GM12878 (cell line): ENCODE data around the gene NCAN. TPM values are rescaled to one million over a fixed set of nuclear protein-coding genes. Genes with fewer than 3 reads are reported as not detected.

ENCODE experiments used
- ATAC-seq: fragments of 200-7000 bp; cut with Tn5 transposase; 3 replicates; pipeline ENCODE4 v1.9.1; 2020; ENCODE audit warnings: mild to moderate bottlenecking, moderate library complexity
- BruUV-seq: library from RNA; stranded (reverse); fragments of 400-500 nt; replicated peaks from 2 replicates; lab custom pipeline; 2021; lab: Mats Ljungman, UMichigan
- CTCF ChIA-PET: fragments of 300-600 bp; sonication (Branson Sonifier 250); formaldehyde crosslinking; extraction: SDS; loops from one replicate; lab custom pipeline; 2021; ENCODE audit warnings: inconsistent platforms; lab: Yijun Ruan, JAX
- POLR2A ChIA-PET: fragments of 350-600 bp; formaldehyde crosslinking; extraction: SDS; loops from one replicate; lab custom pipeline; 2021; ENCODE audit warnings: inconsistent platforms; lab: Charles Lee
- RAD21 ChIA-PET: fragments of 300-600 bp; sonication (Branson Sonifier 250); formaldehyde crosslinking; loops from one replicate; lab custom pipeline; 2023; ENCODE audit warnings: antibody characterized with exemption; ENCODE audit not compliant: unreplicated experiment; lab: Charles Lee
- SMC1A ChIA-PET: fragments of 300-600 bp; sonication (Branson Sonifier 250); formaldehyde crosslinking; loops from one replicate; lab custom pipeline; 2023; ENCODE audit not compliant: unreplicated experiment, uncharacterized antibody; lab: Charles Lee
- DNase-seq: peaks from one replicate; pipeline ENCODE4 v3.0.0-alpha.2; 2011; ENCODE audit warnings: low read depth, low spot score
- FAIRE-seq: peaks from 3 replicates; lab custom pipeline; 2011; peaks lifted over from hg19 to GRCh38; lab: Jason Lieb, UNC
- H2AFZ ChIP-seq: 2 replicates; pipeline ENCODE4 v1.6.0; 2011; ENCODE audit warnings: low read depth, low read length, control low read depth; ENCODE audit not compliant: control insufficient read depth
- H3K27ac ChIP-seq: 2 replicates; pipeline ENCODE4 v1.5.1; 2011; ENCODE audit warnings: control low read depth; ENCODE audit not compliant: control insufficient read depth, insufficient read depth
- H3K27me3 ChIP-seq, 2 experiments: replicated peaks in 1 of 2; 2 replicates each; pipeline versions ENCODE4 v1.6.0 to v1.6.1; 2011; ENCODE audit warnings: low read length in 1 of 2; ENCODE audit not compliant: control insufficient read depth in 2 of 2, insufficient read depth in 2 of 2
- H3K36me3 ChIP-seq, 2 experiments: 2 replicates each; pipeline ENCODE4 v1.5.1; 2011; ENCODE audit warnings: low read length in 1 of 2; ENCODE audit not compliant: control insufficient read depth in 2 of 2, insufficient read depth in 2 of 2
- H3K4me1 ChIP-seq: 2 replicates; pipeline ENCODE4 v1.6.1; 2011; ENCODE audit warnings: mild to moderate bottlenecking, low read length, moderate library complexity, mixed read lengths; ENCODE audit not compliant: control insufficient read depth, insufficient read depth
- H3K4me2 ChIP-seq: 2 replicates; pipeline ENCODE4 v1.6.0; 2011; ENCODE audit warnings: control low read depth; ENCODE audit not compliant: control insufficient read depth, insufficient read depth
- H3K4me3 ChIP-seq: fragments of 200-600 bp; sonication (generic); 2 replicates; pipeline ENCODE4 v1.5.1; 2016
- H3K79me2 ChIP-seq: 2 replicates; pipeline ENCODE4 v1.6.0; 2011; ENCODE audit warnings: low read length; ENCODE audit not compliant: control insufficient read depth, insufficient read depth
- H3K9ac ChIP-seq: 2 replicates; pipeline ENCODE4 v1.8.0; 2011; ENCODE audit warnings: low read length, control low read depth, mixed read lengths; ENCODE audit not compliant: control insufficient read depth, insufficient read depth
- H3K9me3 ChIP-seq: replicated peaks from 3 replicates; pipeline ENCODE4 v1.5.1; 2011; ENCODE audit warnings: mild to moderate bottlenecking, low read length; ENCODE audit not compliant: control insufficient read depth, insufficient read depth
- H4K20me1 ChIP-seq: 2 replicates; pipeline ENCODE4 v1.6.0; 2011; ENCODE audit not compliant: control insufficient read depth, insufficient read depth
- BCL3 ChIP-seq: IDR thresholded peaks from 2 replicates; pipeline ENCODE4 v1.6.1; 2011; ENCODE audit warnings: borderline replicate concordance, low read depth, mild to moderate bottlenecking, moderate library complexity, low read length; ENCODE audit not compliant: insufficient read depth, poor library complexity, severe bottlenecking
- CHD1 ChIP-seq: IDR thresholded peaks from 2 replicates; pipeline ENCODE4 v1.6.1; 2012; ENCODE audit warnings: low read depth, low read length, improper control_type of control experiment
- EED ChIP-seq: sonication (generic); IDR thresholded peaks from 2 replicates; pipeline ENCODE4 v1.6.1; 2016; ENCODE audit warnings: antibody characterized with exemption, low read depth
- MEF2B ChIP-seq: fragments of 450-650 bp; IDR thresholded peaks from 2 replicates; pipeline ENCODE4 v1.6.1; 2018; ENCODE audit warnings: mild to moderate bottlenecking, moderate library complexity; ENCODE audit not compliant: partially characterized antibody, poor library complexity, severe bottlenecking
- MTA2 ChIP-seq: fragments of 450-650 bp; IDR thresholded peaks from 2 replicates; pipeline ENCODE4 v1.6.1; 2016; ENCODE audit warnings: low read depth, mild to moderate bottlenecking, moderate library complexity
- PAX5 ChIP-seq: IDR thresholded peaks from 2 replicates; pipeline ENCODE4 v1.6.1; 2011; ENCODE audit warnings: low read depth, low read length, borderline replicate concordance
- SIX5 ChIP-seq: IDR thresholded peaks from 2 replicates; pipeline ENCODE4 v1.6.1; 2011; ENCODE audit warnings: mild to moderate bottlenecking, low read depth, low read length, moderate library complexity; ENCODE audit not compliant: severe bottlenecking
- SPI1 ChIP-seq: IDR thresholded peaks from 2 replicates; pipeline ENCODE4 v1.6.1; 2011; ENCODE audit warnings: low read depth, mild to moderate bottlenecking, low read length, moderate library complexity, borderline replicate concordance; ENCODE audit not compliant: insufficient read depth
- WGBS: methylation state at CpG from one replicate; pipeline ENCODE4 v1.1.6; 2016; ENCODE audit warnings: low lambda C conversion rate; ENCODE audit not compliant: insufficient replicate concordance, insufficient coverage; ENCODE audit errors: missing lambda C conversion rate; 5-methylcytosine and 5-hydroxymethylcytosine counted together
- in situ Hi-C: fragments of 300-500 bp; cut with MboI; formaldehyde crosslinking; loops from 9 replicates; pipeline ENCODE4 v1.14.3; 2018; ENCODE audit warnings: mixed read lengths
- intact Hi-C: fragments of 100-400 bp; cut with micrococcal nuclease; formaldehyde crosslinking; loops from one replicate; pipeline ENCODE4 v1.14.2; 2022; ENCODE audit not compliant: unreplicated experiment
- polyA plus RNA-seq, 11 experiments: library from polyadenylated mRNA; depleted of rRNA in 4 of 11; unstranded in 6 of 11; stranded (reverse) in 5 of 11; fragments of >200 nt; fragmentation: Nextera tagmentation in 4 of 11; fragmentation: Illumina TruSeq in 1 of 11; extraction: Ambion mirVana in 4 of 11; extraction: Trizol in 1 of 11; gene quantifications; 1 replicate in 1 of 11; 2 replicates in 10 of 11; pipeline versions ENCODE4 v1.2.1 to v1.2.3, GENCODE V29; 2011 to 2016; ENCODE audit warnings: inconsistent platforms in 2 of 11, missing spikeins in 2 of 11, low read depth in 1 of 11
- total RNA-seq, 4 experiments: library from RNA; depleted of rRNA in 3 of 4; stranded (reverse); fragments of >200 nt in 3 of 4; fragmentation: Illumina TruSeq in 1 of 4; extraction: Trizol in 1 of 4; gene quantifications; 2 replicates each; pipeline versions ENCODE4 v1.2.1 to v1.2.3, GENCODE V29; 2013 to 2021
- TF ChIP-seq, protein P1 (sequence below): IDR thresholded peaks from 2 replicates; pipeline ENCODE4 v1.6.1; 2012; ENCODE audit warnings: low read length, inconsistent platforms

NCAN gene
- total and polyA plus RNA-seq, 10 of the 15 experiments (the other 5 are each of a cell fraction or from before 2014, with no cell fraction given) = 0.02 to 0.34 (median 0.12) TPM; not detected in 1

GRCh38 chr19:19285686-19286085, 73.9 kb downstream of the NCAN start (continued):
- TF ChIP-seq EED = no peak
- TF ChIP-seq SIX5 = no peak
- TF ChIP-seq, protein P1, sequence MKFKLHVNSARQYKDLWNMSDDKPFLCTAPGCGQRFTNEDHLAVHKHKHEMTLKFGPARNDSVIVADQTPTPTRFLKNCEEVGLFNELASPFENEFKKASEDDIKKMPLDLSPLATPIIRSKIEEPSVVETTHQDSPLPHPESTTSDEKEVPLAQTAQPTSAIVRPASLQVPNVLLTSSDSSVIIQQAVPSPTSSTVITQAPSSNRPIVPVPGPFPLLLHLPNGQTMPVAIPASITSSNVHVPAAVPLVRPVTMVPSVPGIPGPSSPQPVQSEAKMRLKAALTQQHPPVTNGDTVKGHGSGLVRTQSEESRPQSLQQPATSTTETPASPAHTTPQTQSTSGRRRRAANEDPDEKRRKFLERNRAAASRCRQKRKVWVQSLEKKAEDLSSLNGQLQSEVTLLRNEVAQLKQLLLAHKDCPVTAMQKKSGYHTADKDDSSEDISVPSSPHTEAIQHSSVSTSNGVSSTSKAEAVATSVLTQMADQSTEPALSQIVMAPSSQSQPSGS = no peak
- no peak for TF ChIP-seq MTA2

GRCh38 chr19:19292607-19293006, 80.8 kb downstream of the NCAN start:
- 95% methylated on average over 5 of the region's 5 CpGs for WGBS
- no peak overlapping the region for H3K27ac ChIP-seq
- ATAC-seq (no peak), DNase-seq (no peak), FAIRE-seq (no peak)
- TF ChIP-seq CHD1 (no peak), MEF2B (no peak), SPI1 (no peak), BCL3 (no peak), PAX5 (no peak)
- H4K20me1 ChIP-seq = no peaks in the 10 kb centered on the region
- no peaks in the 10 kb centered on the region for H3K4me1 ChIP-seq
- BruUV-seq = no TSS peak
- H3K79me2 ChIP-seq = no peaks in the 10 kb centered on the region
- no peaks in the 10 kb centered on the region for H3K9me3 ChIP-seq
- ChIA-PET CTCF (no interaction called here), POLR2A (interaction anchor here (0.7 kb wide), 1 partner anchor 58 kb away, joined by 3 read pairs; no protein-coding TSS in a partner anchor), RAD21 (no interaction called here), SMC1A (no interaction called here)
- no peaks in the 10 kb centered on the region for H3K27me3 ChIP-seq
- H2AFZ ChIP-seq = no peak overlapping the region
- no peak overlapping the region for H3K9ac ChIP-seq
- H3K4me2 ChIP-seq = no peak overlapping the region
- no peak overlapping the region for H3K4me3 ChIP-seq
- in situ Hi-C loops (no loop called here), intact Hi-C loops (no loop called here)
- H3K36me3 ChIP-seq = peaks cover 0 to 12% of the 10 kb centered on the region in 2 experiments; a peak in 3 of 4 replicates
